Endodermal cell (in vitro differentiated cells): ENCODE measurements around the gene DIP2B. TPM values are rescaled to one million over a fixed set of nuclear protein-coding genes. Genes with fewer than 3 reads are reported as not detected.

Experiments used
- DNase-seq: peaks from one replicate; pipeline ENCODE4 v3.0.0-alpha.2; 2017
- H3K27ac ChIP-seq: 2 replicates; pipeline ENCODE4 v1.5.1; 2013; ENCODE audit warnings: mild to moderate bottlenecking, low read depth, low read length, moderate library complexity
- H3K27me3 ChIP-seq: 2 replicates; pipeline ENCODE4 v1.6.1; 2013; ENCODE audit warnings: mild to moderate bottlenecking, low read length, moderate library complexity; ENCODE audit not compliant: insufficient read depth, control insufficient read depth, poor library complexity, severe bottlenecking
- H3K36me3 ChIP-seq: 2 replicates; pipeline ENCODE4 v1.7.0; 2013; ENCODE audit warnings: mild to moderate bottlenecking, low read length, moderate library complexity; ENCODE audit not compliant: control insufficient read depth, insufficient read depth
- H3K4me1 ChIP-seq: one replicate; pipeline ENCODE4 v1.7.0; 2013; ENCODE audit warnings: low read length; ENCODE audit not compliant: control insufficient read depth, insufficient read depth
- H3K4me3 ChIP-seq: 2 replicates; pipeline ENCODE4 v1.5.1; 2013; ENCODE audit warnings: mild to moderate bottlenecking, low read length, moderate library complexity
- H3K9ac ChIP-seq: 2 replicates; pipeline ENCODE4 v1.6.1; 2013; ENCODE audit warnings: mild to moderate bottlenecking, low read length, moderate library complexity; ENCODE audit not compliant: poor library complexity, severe bottlenecking; ENCODE audit errors: extremely low read depth
- H3K9me3 ChIP-seq: 2 replicates; pipeline ENCODE4 v1.6.1; 2013; ENCODE audit warnings: mild to moderate bottlenecking, low read length, moderate library complexity; ENCODE audit not compliant: control insufficient read depth
- H3K27ac Mint-ChIP-seq: 2 replicates; pipeline ENCODE4 v1.8.0; 2020; ENCODE audit warnings: mixed read lengths
- H3K27me3 Mint-ChIP-seq: 2 replicates; pipeline ENCODE4 v1.8.0; 2021; ENCODE audit warnings: mild to moderate bottlenecking, mixed read lengths; ENCODE audit not compliant: insufficient read depth
- H3K36me3 Mint-ChIP-seq: 2 replicates; pipeline ENCODE4 v1.8.0; 2020; ENCODE audit warnings: low read depth, mixed read lengths
- H3K4me1 Mint-ChIP-seq: 2 replicates; pipeline ENCODE4 v1.8.0; 2020; ENCODE audit warnings: mixed read lengths
- H3K4me3 Mint-ChIP-seq: 2 replicates; pipeline ENCODE4 v1.8.0; 2020; ENCODE audit warnings: mild to moderate bottlenecking, moderate library complexity, mixed read lengths
- H3K9me3 Mint-ChIP-seq: 2 replicates; pipeline ENCODE4 v1.8.0; 2020; ENCODE audit warnings: mild to moderate bottlenecking, mixed read lengths
- CTCF ChIP-seq: fragments of 200-600 bp; sonication (generic); conservative IDR thresholded peaks from 2 replicates; pipeline ENCODE4 v1.5.0; 2021; ENCODE audit warnings: antibody characterized with exemption, mild to moderate bottlenecking
- WGBS, 2 experiments: methylation state at CpG; one replicate each; pipeline versions ENCODE4 v1.1.5 to v1.1.7; 2013; ENCODE audit warnings: missing lambda C conversion rate in 2 of 2, mixed read lengths in 1 of 2; ENCODE audit not compliant: insufficient coverage in 1 of 2, insufficient read length in 1 of 2; 5-methylcytosine and 5-hydroxymethylcytosine counted together
- total RNA-seq, 2 donors: library from RNA; stranded (reverse); fragmentation: NEBNext Ultra II Directional in 1 of 2; extraction: Animal tissue kit (Norgen Biotek cat#: 25700) in 1 of 2; gene quantifications; 2 replicates in 1 of 2; 3 replicates in 1 of 2; pipeline ENCODE4 v1.2.1, GENCODE V29; 2021

DIP2B gene
- total RNA-seq, 2 donors from 2014 or later, result 20.6 to 21.3 TPM

- Mint-ChIP-seq H3K4me1 (peaks cover 16% of the 10 kb centered on the region), H3K9me3 (no peaks in the 10 kb centered on the region), H3K4me3 (no peak overlapping the region), H3K27me3 (no peaks in the 10 kb centered on the region), H3K36me3 (peaks cover 44% of the 10 kb centered on the region), H3K27ac (peak overlapping the region; percentile 30)
- WGBS, 2 experiments, result 94 to 100% methylated on average over 3 of the region's 3 CpGs
- Histone ChIP-seq H3K36me3 (peaks cover 32% of the 10 kb centered on the region), H3K9me3 (no peaks in the 10 kb centered on the region), H3K9ac (no peak overlapping the region), H3K27ac (no peak overlapping the region), H3K4me3 (no peak overlapping the region), H3K27me3 (no peaks in the 10 kb centered on the region), H3K4me1 (peaks cover 11% of the 10 kb centered on the region)
- TF ChIP-seq CTCF, result no peak
- no peak for DNase-seq
Observed at GRCh38 chr12:50690925-50691324, 186.1 kb downstream of the DIP2B start.

- Mint-ChIP-seq H3K4me1 (peaks cover 3% of the 10 kb centered on the region), H3K36me3 (peaks cover 49% of the 10 kb centered on the region), H3K4me3 (no peak overlapping the region), H3K9me3 (no peaks in the 10 kb centered on the region), H3K27ac (no peak overlapping the region), H3K27me3 (no peaks in the 10 kb centered on the region)
- Histone ChIP-seq H3K9ac (no peak overlapping the region), H3K27me3 (no peaks in the 10 kb centered on the region), H3K36me3 (peaks cover 53% of the 10 kb centered on the region), H3K9me3 (no peaks in the 10 kb centered on the region), H3K27ac (no peak overlapping the region), H3K4me1 (peaks cover 6% of the 10 kb centered on the region), H3K4me3 (no peak overlapping the region)
- no peak for TF ChIP-seq CTCF
- WGBS, 2 experiments, result 81 to 92% methylated on average over 2 to 3 of the region's 4 CpGs
- DNase-seq, result no peak
Observed at GRCh38 chr12:50695961-50696360, 191.2 kb downstream of the DIP2B start.

GRCh38 chr12:50696931-50697330 is 192.1 kb downstream of the DIP2B start:
- Histone ChIP-seq H3K9me3 (no peaks in the 10 kb centered on the region), H3K27me3 (no peaks in the 10 kb centered on the region), H3K4me1 (peaks cover 6% of the 10 kb centered on the region), H3K27ac (no peak overlapping the region), H3K4me3 (no peak overlapping the region), H3K36me3 (peaks cover 54% of the 10 kb centered on the region), H3K9ac (no peak overlapping the region)
- 93 to 97% methylated on average over 5 to 7 of the region's 7 CpGs for WGBS, 2 experiments
- H3K9me3 Mint-ChIP-seq, result no peaks in the 10 kb centered on the region
- H3K4me3 Mint-ChIP-seq, result no peak overlapping the region
- H3K36me3 Mint-ChIP-seq, result peaks cover 49% of the 10 kb centered on the region
- TF ChIP-seq CTCF, result no peak
- no peak for DNase-seq
- H3K27ac Mint-ChIP-seq, result no peak overlapping the region
- no peaks in the 10 kb centered on the region for H3K27me3 Mint-ChIP-seq
- H3K4me1 Mint-ChIP-seq, result peaks cover 3% of the 10 kb centered on the region
